Body of pancreas (tissue), 4 donors: ENCODE data around the gene TLCD3B.

Experiments used
- POLR2A ChIP-seq, 3 donors: fragments of 450-650 bp; IDR thresholded peaks; one replicate each; pipeline ENCODE4 v1.6.1; 2016; ENCODE audit warnings: antibody characterized with exemption in 3 of 3, mild to moderate bottlenecking in 2 of 3
- TF ChIP-seq, protein P1 (sequence below), 7 experiments: fragments of 450-650 bp in 4 of 7; fragments of 200-600 bp in 3 of 7; sonication (generic) in 3 of 7; IDR thresholded peaks; one replicate each; pipeline ENCODE4 v1.5.1; 2016 to 2019; ENCODE audit warnings: antibody characterized with exemption in 7 of 7

DNA sequence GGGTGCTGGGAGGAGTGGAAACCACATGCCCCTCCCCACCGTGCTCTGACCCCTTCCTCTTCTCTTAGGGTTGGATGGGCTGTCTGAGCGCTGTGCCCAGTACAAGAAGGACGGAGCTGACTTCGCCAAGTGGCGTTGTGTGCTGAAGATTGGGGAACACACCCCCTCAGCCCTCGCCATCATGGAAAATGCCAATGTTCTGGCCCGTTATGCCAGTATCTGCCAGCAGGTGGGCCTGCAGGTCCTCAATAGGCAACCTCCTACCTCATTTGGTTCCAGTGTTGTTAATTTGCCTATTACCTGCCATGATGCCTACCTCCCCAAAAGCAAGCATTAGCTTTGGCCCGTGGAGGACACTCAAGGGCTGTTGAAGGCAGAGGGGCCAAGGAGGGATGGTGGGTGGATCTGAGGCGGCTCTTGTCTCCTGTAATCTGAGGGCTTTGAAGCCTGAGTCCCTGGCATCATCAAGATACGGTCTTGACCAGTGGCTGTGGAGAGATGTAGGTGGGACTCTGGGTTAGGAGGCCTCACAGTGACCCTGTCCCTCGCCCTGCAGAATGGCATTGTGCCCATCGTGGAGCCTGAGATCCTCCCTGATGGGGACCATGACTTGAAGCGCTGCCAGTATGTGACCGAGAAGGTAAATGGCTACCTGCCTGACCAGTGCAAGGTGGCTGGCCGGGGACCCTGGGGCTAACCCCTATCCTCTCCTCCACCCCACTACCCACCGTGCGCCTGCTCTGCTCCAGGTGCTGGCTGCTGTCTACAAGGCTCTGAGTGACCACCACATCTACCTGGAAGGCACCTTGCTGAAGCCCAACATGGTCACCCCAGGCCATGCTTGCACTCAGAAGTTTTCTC, 37.9 kb upstream of the TLCD3B start:
- TF ChIP-seq, protein P1, sequence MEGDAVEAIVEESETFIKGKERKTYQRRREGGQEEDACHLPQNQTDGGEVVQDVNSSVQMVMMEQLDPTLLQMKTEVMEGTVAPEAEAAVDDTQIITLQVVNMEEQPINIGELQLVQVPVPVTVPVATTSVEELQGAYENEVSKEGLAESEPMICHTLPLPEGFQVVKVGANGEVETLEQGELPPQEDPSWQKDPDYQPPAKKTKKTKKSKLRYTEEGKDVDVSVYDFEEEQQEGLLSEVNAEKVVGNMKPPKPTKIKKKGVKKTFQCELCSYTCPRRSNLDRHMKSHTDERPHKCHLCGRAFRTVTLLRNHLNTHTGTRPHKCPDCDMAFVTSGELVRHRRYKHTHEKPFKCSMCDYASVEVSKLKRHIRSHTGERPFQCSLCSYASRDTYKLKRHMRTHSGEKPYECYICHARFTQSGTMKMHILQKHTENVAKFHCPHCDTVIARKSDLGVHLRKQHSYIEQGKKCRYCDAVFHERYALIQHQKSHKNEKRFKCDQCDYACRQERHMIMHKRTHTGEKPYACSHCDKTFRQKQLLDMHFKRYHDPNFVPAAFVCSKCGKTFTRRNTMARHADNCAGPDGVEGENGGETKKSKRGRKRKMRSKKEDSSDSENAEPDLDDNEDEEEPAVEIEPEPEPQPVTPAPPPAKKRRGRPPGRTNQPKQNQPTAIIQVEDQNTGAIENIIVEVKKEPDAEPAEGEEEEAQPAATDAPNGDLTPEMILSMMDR (IDR thresholded peaks at IDR 0.05), result peak in 4 of 7 experiments; percentile 35 to 41 (median 39)
- no peak for TF ChIP-seq POLR2A (IDR thresholded peaks at IDR 0.05)
